Stimulated activated CD8-positive, alpha-beta memory T cell treated with anti-CD3 and anti-CD28 coated beads, Interleukin-4, amount 100 ng/mL, for 1 hour (primary cell): ENCODE data around the gene EAF2.
"Not testable (repeated sequence)": the region's sequence is repeated elsewhere in the genome, so short reads cannot be mapped to it uniquely, and the experiment has no call there.

ENCODE experiments used
- DNase-seq, 2 donors: peaks; one replicate each; pipeline ENCODE4 v3.0.0-alpha.2; 2020; ENCODE audit warnings: low read depth in 2 of 2, low spot score in 1 of 2

EAF2 gene

DNA sequence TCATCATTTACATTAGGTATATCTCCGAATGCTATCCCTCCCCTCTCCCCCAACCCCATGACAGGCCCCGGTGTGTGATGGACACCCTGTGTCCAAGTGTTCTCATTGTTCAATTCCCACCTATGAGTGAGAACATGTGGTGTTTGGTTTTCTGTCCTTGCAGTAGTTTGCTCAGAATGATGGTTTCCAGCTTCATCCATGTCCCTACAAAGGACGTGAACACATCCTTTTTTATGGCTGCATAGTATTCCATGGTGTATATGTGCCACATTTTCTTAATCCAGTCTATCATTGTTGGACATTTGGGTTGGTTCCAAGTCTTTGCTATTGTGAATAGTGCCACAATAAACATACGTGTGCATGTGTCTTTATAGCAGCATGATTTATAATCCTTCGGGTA is 22.8 kb downstream of the EAF2 start:
- not testable (repeated sequence) for DNase-seq

DNA sequence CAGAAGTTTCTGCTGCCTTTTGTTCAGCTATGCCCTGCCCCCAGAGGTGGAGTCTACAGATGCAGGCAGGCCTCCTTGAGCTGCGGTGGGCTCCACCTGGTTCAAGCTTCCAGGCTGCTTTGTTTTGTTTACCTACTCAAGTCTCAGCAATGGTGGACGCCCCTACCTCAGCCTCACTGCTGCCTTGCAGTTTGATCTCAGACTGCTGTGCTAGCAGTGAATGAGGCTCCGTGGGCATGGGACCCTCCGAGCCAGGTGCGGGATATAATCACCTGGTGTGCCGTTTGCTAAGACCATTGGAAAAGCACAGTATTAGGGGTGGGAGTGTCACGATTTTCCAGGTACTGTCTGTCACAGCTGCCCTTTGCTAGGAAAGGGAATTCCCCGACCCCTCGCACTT is 28.2 kb downstream of the EAF2 start:
- not testable (repeated sequence) for DNase-seq

DNA sequence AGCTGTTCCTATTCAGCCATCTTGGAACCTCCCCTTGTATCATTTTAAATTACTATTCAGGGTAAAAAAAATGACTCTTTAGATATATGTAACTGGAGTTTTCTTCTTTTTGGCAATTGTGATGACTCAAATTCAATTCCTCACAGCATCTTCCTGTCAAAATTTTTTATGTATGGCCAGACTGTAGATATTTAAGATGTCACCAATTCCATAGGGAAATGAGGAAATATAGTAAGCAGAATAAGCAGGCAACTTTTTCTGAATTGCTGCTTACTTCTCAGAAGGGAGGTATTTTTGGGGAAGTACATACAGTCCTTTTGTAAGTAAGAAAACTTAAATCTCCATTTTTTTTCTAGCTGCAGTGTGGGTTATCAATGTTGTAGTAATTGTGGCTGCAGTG is 28.8 kb downstream of the EAF2 start:
- no peak for DNase-seq

DNA sequence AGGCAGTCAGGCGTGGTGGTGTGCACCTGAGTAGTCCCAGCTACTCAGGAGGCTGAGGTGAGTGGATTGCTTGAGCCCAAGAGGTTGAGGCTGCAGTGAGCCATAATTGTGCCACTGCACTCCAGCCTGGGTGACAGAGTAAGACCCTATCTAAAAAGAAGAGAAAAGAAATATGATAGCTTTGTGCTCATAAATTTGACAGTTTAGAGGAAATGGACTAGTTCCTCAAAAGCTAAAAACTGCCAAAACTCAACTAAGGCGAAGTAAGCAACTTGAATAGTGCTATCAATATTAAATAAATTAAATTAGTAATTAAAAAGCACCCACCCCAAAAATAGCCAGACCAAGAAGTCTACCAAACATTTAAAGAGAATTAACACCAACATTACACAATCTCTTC is 34.7 kb downstream of the EAF2 start:
- no peak for DNase-seq

DNA sequence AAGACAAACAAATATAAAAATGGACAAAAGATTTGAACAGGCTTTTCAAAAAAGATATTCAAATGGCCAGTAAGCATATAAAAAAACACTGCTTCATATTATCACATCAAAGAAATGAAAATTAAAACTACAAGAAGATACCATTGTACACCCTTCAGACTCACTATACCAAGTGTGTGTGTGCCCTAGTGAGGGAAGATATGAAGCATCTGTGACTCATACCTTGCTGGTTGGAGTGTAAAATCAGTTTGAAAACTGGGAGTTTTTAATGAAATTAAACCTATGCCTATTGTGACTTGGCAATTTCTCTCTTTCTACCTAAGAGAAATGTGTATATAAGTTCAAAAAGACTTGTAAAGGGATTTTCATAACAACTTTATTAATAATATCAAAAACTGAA is 35.7 kb downstream of the EAF2 start:
- DNase-seq: no peak

DNA sequence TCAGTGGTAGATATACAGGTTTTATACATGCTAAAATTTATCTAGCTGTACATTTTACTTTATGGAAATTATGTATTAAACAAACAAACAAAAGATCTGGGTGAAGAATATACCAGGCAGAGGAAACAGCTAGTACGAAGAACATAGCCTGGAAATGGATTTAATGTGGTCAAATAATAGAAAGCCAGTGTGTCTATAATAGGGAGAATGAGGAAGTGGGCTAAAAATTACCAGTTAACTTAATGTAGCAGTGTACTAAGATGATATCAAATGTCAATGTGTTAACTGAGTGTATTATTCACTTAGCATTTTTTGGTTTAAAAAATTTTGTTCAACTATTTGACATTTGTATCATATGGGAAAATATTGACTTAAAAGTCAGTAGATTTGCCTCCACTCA is 36.4 kb downstream of the EAF2 start:
- no peak for DNase-seq

DNA sequence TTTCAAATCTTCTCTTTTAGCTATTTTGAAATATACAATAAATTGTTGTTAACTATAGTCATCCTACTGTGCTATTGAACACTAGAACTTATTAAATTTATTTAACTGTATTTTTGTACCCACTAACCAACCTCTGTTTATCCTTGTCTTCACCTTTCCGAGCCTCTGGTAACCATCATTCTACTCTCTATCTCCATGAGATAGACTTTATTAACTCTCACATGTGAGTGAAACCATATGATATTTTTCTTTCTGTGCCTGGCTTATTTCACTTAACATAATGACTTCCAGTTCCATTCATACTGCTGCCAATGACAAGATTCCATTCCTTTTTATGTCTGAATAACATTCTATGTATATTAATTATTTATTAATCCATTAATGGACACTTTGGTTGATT is 43.4 kb downstream of the EAF2 start:
- no peak for DNase-seq

DNA sequence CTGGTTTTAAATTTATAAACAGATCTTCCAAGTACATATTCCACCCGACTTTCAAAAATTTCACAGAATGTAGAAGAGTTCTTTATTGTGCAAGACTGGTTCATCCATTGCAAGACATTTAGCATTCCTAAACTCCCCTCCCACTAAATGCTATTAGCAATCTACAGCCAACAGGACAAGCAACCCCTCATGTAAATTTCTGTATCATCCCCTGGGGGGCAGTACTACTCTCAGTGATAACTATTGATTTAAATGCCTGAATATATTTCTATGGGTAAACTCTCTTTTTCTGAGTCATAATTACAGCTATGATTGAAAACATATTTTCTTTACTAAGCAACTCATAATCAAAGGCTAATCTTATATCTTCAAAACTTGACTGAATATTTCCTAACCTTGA is 48.5 kb downstream of the EAF2 start:
- DNase-seq: no peak

DNA sequence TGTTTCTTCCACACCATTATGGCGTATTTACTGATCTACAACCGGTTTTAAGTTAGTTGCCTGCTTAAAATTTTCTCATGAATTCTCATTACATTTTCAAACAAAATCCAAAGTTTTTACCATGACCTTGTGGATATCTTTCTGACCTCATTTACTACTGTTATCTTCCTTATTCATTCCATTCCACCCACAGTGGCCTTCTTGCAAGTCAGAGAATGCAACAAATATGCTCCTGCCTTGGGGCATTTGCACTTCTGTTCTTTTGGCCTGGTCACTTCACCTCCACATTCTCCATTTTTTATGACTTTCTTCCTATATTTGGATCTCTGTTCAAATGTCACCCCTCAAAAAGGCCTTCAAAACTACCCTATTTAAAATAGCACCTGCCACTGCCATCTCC is 50.4 kb downstream of the EAF2 start:
- no peak for DNase-seq

DNA sequence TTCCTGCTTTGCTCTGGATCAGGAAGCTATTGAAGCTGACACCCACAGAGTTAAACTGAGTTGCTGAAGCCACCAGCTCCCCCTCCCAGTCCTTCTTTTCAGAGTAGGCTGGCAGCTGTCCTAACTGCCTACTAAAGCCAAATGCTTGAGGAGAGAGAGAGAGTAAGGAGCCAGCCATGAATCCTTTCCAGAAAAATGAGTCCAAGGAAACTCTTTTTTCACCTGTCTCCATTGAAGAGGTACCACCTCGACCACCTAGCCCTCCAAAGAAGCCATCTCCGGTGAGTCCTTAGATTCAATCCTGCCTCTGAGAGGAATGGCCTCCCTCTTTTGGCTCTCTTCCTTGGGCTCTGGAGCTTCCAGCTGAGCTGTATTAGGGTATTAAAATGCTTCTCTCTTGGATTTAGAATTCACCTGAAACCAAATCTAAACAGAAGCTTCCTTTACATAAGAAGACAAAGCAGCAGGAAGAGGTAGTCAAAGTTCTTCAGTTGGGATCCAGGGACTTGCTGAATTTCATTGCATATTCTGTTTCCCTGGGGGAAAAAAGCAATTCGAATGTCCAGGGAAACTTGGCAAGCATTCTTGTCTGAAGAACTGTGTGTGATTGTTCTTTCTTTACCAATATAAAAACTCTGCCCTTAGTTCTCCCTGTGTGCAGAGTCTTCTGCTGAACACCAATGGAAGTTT is 59.4 kb downstream of the EAF2 start, which contains the start of gene SLC15A2:
Gene SLC15A2, plus strand, starts transcription at position 101 of the 690 bp plus-strand sequence. Its CDS starts 76 bp downstream, at position 177.
- no peak for DNase-seq

DNA sequence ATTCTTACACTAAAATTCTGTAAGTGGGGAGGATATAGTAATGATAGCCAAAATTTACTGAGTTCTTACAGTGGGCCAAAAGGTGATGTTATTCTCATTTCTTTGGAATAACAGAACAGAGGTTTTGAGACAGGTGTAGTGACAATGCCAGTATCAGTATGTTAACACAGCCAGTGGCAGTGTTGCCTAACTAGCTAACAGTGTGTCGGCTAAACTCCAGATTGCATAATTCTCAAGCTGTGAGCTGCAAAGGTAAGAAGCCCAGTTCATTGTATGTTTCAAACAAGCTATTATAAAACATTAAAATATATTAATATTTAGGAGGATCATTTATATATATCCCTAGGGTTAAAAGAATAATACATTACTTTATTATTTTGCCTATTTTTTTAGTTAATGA is 60.1 kb downstream of the EAF2 start:
- DNase-seq: no peak

DNA sequence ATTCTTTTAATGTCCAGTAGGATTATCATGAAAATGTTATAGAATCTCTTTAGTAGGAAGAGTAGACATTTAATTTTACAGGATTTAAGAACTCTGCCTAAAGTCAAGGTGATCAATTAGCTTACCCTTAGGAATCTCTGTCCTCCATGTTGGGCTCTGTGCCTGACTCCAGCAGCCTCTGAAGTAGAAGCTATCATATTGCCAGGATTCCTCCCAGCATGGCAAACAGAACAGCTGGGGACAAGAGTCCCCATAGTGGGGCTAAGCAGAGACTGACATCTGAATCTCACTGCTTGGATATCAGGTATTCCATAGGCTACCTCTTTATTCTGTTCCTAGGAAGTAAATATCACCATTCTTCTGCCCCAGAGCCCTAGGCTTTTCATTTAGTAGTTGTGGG is 60.7 kb downstream of the EAF2 start:
- DNase-seq: no peak

DNA sequence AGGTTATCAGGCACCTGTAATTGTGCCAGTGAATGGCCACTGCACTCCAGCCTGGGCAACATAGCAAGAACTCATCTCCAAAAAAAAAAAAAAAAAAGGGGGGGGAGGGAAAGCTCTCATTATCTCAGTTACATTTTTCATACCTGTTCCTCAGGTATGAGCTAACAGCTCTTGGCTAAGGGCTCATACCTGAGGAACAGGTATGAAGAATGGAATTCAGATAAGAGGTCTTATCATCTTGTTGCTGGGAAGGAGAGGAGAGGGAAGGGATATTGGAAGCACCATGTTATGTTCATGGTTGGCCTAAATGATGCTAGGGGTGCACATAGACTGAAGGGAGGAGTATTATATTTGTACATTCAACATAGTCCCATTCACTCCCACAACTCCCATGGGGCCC is 61.8 kb downstream of the EAF2 start:
- DNase-seq: no peak

DNA sequence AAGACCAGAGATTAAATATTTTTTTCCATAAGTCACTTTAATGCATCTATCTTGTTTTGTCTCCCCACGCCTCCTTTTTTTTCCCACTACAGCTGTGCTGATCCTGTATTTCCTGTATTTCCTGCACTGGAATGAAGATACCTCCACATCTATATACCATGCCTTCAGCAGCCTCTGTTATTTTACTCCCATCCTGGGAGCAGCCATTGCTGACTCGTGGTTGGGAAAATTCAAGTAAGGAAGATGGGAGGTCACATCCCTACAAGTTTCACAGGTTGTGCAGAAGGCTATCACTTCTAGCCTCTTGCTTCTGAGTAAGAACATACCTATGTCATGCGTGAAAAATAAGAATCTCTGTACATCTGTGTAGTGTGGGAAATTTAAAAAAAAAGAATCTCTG is 62.3 kb downstream of the EAF2 start:
- DNase-seq: no peak

DNA sequence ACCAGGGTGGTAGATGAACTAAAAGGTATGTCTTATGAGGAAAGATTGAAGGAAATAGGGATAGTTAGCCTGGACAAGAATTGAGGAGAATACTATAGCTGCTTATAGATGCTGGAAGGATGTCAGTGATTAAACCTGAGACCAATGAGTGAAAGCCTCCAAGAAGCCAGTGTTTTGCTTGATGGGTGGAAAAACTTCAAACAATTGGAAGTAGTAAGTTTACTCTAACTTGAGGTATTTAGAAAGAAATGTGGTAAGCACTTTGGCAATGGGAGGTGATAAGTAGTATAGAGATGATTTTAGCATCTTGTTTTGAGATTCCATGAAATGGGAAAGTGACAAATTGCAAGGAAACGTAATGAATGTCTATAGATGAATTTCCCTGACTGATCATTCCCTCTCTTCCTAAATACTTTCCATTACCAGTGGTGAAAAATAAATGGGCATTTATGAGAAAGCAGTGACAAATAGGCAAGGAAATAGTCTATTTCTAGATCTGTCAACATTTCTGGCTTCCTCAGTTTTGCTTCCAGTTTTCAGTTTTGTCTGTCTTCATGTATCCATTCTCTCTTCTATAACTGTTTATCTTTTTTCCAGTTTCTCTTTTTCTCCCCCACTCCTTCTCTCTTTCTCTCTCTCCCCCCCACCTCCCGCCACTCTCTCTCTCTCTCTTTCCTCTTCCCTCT is 78.4 kb downstream of the EAF2 start:
- DNase-seq: no peak

DNA sequence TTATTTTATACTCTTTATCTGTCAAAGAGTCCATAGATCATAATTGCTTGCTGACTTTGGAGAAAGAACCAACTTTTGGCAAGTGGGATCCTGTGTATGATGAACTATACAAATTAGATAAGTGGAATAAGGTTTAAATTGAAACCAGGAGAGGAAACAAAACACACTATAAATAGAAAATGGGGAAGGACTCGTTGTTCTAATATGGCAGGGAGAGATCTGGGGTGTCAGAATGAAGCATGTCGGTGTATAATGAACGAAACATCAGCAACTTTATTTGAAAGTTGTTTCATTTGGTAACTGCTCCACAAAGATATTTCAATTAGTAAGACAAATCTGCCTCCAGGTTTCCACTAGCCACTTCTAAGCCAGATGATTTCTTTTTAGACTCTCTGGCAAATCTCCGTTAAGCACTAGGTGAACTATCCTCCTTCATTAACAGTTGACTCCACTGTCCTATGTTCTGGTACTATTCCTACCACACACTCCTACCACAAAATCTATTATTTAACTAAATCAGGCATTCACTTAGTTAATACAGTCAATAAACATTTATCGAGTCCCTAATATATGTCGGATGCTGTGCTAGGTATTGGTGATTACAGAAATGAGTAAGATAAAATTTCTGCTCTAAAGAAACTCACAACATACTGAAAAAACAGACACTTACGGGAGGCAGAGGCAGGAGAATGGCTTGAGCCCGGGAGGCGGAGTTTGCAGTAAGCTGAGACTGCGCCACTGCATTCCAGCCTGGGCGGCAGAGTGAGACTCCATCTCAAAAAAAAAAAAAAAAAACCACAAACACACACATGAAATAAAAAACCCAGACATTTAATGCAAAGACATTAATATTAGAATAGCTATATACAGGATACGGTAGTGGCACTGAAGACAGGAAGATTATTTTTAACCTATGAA is 79.3 kb downstream of the EAF2 start:
- no peak for DNase-seq

DNA sequence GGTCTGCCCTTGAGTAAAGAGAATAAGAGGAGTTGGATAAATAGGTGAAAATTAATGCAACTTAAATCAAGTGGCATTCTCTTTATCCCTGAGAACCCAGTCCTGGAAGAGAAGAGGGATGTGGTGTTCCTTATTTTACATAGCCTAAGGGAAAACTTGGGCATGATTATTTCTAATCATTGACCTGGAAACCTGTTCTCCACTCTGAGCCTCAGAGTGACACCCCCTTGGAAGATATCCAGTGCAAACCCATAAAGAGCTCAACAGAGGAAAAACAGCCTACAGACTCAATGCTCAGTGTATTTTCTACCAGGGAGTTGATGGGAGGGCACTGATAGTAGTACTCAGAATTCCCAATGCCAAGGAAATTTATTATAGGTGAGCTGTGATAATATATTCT is 81.2 kb downstream of the EAF2 start:
- DNase-seq: no peak

DNA sequence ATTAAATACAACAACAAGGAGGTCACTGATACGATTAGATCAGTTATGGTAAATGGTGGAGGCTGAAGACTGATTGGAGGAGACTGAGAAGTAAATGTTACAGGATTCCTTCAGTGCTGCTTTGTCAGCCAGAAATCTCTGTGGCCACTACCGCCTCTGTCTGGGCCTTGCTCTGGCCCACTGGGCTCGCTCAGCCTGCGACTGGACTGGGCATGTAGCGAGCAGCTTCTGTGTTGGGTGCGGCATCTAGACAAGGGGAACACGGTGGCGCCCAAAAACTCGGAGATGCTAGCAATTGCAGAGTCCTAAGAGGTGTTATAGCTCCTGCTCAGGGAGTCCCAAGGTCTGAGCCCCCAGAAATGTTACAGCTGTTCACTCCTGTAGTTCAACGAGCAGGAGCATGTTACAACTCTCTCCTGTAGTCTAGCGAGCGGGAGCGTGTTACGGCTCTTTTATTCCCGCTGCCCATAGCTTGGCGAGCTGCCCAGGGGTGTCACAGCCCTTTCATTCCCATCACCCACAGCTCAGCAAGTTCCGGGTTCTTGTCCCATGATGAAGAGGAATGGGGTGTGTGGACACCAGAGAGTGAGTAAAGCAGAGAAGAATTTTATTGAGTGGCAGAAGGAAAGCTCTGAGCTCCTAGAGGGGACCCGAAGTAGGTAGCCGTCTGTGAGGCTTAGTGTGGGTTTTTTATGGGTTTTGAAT is 83.9 kb downstream of the EAF2 start:
- no peak for DNase-seq

DNA sequence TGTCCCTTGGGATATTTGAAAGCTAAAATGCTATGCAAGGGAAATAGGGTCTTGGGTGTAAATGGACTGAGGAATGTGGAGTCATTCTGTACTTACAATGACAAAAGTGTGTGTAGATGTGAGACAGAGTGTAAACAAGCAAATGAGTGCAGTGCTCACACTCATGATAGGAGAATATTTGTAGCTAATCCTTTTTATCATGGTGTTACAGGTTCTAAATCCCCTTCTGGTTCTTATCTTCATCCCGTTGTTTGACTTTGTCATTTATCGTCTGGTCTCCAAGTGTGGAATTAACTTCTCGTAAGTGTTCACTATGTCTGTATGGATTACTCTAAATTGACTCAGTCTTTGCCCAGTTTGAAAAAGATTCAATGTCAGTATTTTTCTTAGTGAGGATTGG is 89.7 kb downstream of the EAF2 start:
- no peak for DNase-seq

DNA sequence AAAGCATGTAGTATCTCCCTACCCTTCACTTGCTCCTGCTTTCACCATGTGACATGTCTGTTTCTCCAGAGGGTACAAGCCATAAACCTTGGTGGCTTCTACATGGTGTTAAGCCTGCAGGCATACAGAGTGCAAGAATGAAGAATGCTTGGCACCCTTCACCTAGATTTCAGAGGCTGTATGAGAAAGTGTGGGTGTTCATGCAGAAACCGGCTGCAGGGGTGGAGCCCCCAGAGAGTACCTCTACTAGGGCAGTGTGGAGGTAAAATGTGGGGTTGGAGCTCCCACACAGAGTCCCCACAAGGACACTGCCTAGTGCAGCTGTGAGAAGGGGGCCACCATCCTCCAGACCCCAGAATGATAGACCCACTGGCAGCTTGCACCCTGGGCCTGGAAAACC is 91.4 kb downstream of the EAF2 start:
- no peak for DNase-seq
